Superior temporal gyrus (tissue), 1 donor: ENCODE data around the gene PDZD8.
"Not testable (repeated sequence)": the region's sequence is repeated elsewhere in the genome, so short reads cannot be mapped to it uniquely, and the experiment has no call there.

Source experiments
- DNase-seq: peaks from one replicate; pipeline ENCODE4 v3.0.0-alpha.2; 2016; ENCODE audit errors: extremely low spot score

The PDZD8 gene

GRCh38 chr10:117294039-117294645 is 81.1 kb downstream of the PDZD8 start:
- DNase-seq = no peak

GRCh38 chr10:117290872-117291271 is 84.4 kb downstream of the PDZD8 start:
- DNase-seq = not testable (repeated sequence)

GRCh38 chr10:117284716-117285494 is 90.3 kb downstream of the PDZD8 start:
- DNase-seq = no peak

- DNase-seq = no peak
These were observed 97.6 kb downstream of the PDZD8 start for GRCh38 chr10:117277675-117278074.

GRCh38 chr10:117275121-117275520 is 100.1 kb downstream of the PDZD8 start:
- no peak for DNase-seq

GRCh38 chr10:117274509-117274908 is 100.7 kb downstream of the PDZD8 start:
- DNase-seq = no peak

- no peak for DNase-seq
These were observed 101.3 kb downstream of the PDZD8 start for GRCh38 chr10:117273980-117274379.

- no peak for DNase-seq
These were observed 102.8 kb downstream of the PDZD8 start for GRCh38 chr10:117272195-117273076.

GRCh38 chr10:117271427-117271826 is 103.8 kb downstream of the PDZD8 start:
- no peak for DNase-seq

GRCh38 chr10:117268907-117269306 is 106.3 kb downstream of the PDZD8 start:
- DNase-seq = no peak

- DNase-seq = no peak
These were observed 107.0 kb downstream of the PDZD8 start for GRCh38 chr10:117268258-117268657.

GRCh38 chr10:117266812-117267211 is 108.4 kb downstream of the PDZD8 start:
- no peak for DNase-seq

GRCh38 chr10:117266400-117266799 is 108.8 kb downstream of the PDZD8 start:
- no peak for DNase-seq

GRCh38 chr10:117264782-117265181 is 110.5 kb downstream of the PDZD8 start:
- no peak for DNase-seq

GRCh38 chr10:117262903-117263293 is 112.3 kb downstream of the PDZD8 start:
- DNase-seq = no peak

- DNase-seq = no peak
These were observed 112.8 kb downstream of the PDZD8 start for GRCh38 chr10:117262291-117262902.

GRCh38 chr10:117261501-117261900 is 113.7 kb downstream of the PDZD8 start:
- DNase-seq = no peak

GRCh38 chr10:117260084-117260483 is 115.2 kb downstream of the PDZD8 start:
- no peak for DNase-seq

GRCh38 chr10:117259279-117259678 is 116.0 kb downstream of the PDZD8 start:
- no peak for DNase-seq

GRCh38 chr10:117257721-117258120 is 117.5 kb downstream of the PDZD8 start:
- DNase-seq = no peak

- DNase-seq = no peak
These were observed 118.3 kb downstream of the PDZD8 start for GRCh38 chr10:117256910-117257309.
